NCI-H345 (cell line): ENCODE results near the gene ZNF778.
"Not testable (repeated sequence)": the region's sequence is repeated elsewhere in the genome, so short reads cannot be mapped to it uniquely, and the experiment has no call there.

ENCODE experiments used
- DNase-seq: peaks from one replicate; lab custom pipeline; 2025; lab: John Stamatoyannopoulos, UW

Gene ZNF778

GRCh38 chr16:89217138-89217387 is 440 bp upstream of the ZNF778 start:
- no peak for DNase-seq

GRCh38 chr16:89219365-89219764 is 1.9 kb downstream of the ZNF778 start:
- DNase-seq: no peak

- DNase-seq: no peak
Measured at GRCh38 chr16:89221604-89222003, 4.1 kb downstream of the ZNF778 start.

- DNase-seq: no peak
Measured at GRCh38 chr16:89222931-89223330, 5.4 kb downstream of the ZNF778 start.

GRCh38 chr16:89224665-89225064 is 7.2 kb downstream of the ZNF778 start:
- DNase-seq: no peak

- DNase-seq: no peak
Measured at GRCh38 chr16:89230255-89230654, 12.8 kb downstream of the ZNF778 start.

- DNase-seq: no peak
Measured at GRCh38 chr16:89232107-89232506, 14.6 kb downstream of the ZNF778 start.

- no peak for DNase-seq
Measured at GRCh38 chr16:89233678-89234490, 16.4 kb downstream of the ZNF778 start.

- no peak for DNase-seq
Measured at GRCh38 chr16:89237733-89238132, 20.2 kb downstream of the ZNF778 start.

- peak; percentile 53 for DNase-seq
Measured at GRCh38 chr16:89241187-89242007, 23.9 kb downstream of the ZNF778 start.

GRCh38 chr16:89242795-89243200 is 25.3 kb downstream of the ZNF778 start:
- DNase-seq: no peak

- no peak for DNase-seq
Measured at GRCh38 chr16:89243664-89244063, 26.2 kb downstream of the ZNF778 start.

GRCh38 chr16:89244264-89244663 is 26.8 kb downstream of the ZNF778 start:
- not testable (repeated sequence) for DNase-seq

GRCh38 chr16:89244754-89245153 is 27.3 kb downstream of the ZNF778 start:
- no peak for DNase-seq

GRCh38 chr16:89246383-89246902 is 28.9 kb downstream of the ZNF778 start:
- DNase-seq: no peak

GRCh38 chr16:89246903-89247733 is 29.6 kb downstream of the ZNF778 start:
- peak; percentile 71 for DNase-seq

GRCh38 chr16:89247734-89248075 is 30.2 kb downstream of the ZNF778 start:
- not testable (repeated sequence) for DNase-seq

GRCh38 chr16:89248196-89248982 is 30.9 kb downstream of the ZNF778 start:
- no peak for DNase-seq

GRCh38 chr16:89253548-89254287 is 36.2 kb downstream of the ZNF778 start:
- DNase-seq: no peak

GRCh38 chr16:89256651-89257254 is 39.2 kb downstream of the ZNF778 start:
- peak; percentile 34 for DNase-seq
